GM21576 (cell line): ENCODE results near the gene PNLIP.

ENCODE experiments used
- ATAC-seq: cut with Tn5 transposase; IDR thresholded peaks from one replicate; pipeline ENCODE4 v1.9.1; 2021; ENCODE audit warnings: mild to moderate bottlenecking, moderate library complexity; ENCODE audit not compliant: unreplicated experiment

PNLIP gene

GRCh38 chr10:116613471-116613870, 67.7 kb downstream of the PNLIP start:
- no peak for ATAC-seq

GRCh38 chr10:116614796-116615195, 69.1 kb downstream of the PNLIP start:
- no peak for ATAC-seq

GRCh38 chr10:116615199-116615776, 69.6 kb downstream of the PNLIP start:
- no peak for ATAC-seq
